ENCODE results near the gene CES4A. TPM values are rescaled to one million over a fixed set of nuclear protein-coding genes. Genes with fewer than 3 reads are reported as not detected.
"Not testable (repeated sequence)": the region's sequence is repeated elsewhere in the genome, so short reads cannot be mapped to it uniquely, and the experiment has no call there.

Gene CES4A
- polyA plus RNA-seq (2012; ENCODE audit: insufficient read depth, insufficient read length): not detected

DNA sequence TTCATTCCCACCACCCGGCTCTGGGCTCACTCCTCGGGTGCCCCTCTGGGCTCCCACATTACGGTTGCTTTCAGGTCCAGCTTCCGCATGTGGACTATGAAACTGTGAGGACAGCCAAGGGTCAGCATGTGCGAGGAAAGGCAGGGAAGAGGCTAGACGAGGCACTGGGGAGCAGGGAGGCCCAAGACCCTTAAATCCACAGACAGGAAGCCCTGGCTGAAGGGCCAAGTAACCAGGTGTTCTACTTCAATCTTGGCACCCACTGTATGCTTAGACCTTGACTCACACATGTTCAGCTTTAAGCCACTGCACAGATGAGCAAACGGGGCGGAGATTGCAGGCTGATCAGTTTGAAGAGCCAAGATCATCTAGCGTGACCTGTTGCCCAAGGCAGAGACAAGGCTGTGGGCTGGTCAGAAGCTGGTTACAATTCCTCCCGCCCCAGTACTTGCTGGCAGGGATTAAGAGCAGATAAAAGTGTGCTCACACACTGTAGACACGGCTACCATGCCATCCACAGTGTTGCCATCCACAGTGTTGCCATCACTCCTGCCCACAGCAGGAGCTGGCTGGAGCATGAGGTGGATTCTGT is at the start of gene CES4A:
TSS of gene CES4A (plus strand) at position 393 of the 592 bp plus-strand sequence. CDS start at position 577, 184 bp downstream.
- no peak for DNase-seq (ENCODE audit: low read depth, low spot score)
- no peak within 1 kb of the TSS for H3K4me3 ChIP-seq (ENCODE audit: low read length)

DNA sequence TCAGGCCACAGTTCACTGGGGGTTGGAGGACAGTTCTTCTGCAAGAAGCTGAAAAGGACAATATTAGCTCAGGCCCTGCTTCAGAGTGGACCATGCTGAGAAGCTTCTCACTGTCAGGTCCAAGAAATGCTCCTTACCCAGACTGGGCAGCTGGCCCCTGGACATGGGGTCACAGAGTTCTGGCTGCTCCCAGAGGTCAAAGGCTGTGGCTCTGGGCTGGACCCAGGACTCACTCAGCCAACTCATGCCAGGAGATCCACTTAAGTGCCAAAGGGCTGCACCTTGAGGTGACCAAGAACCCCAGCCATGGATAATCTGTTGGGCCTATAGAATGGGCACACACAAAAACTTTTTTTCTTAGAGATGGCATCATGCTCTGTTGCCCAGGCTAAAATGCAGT is 49.0 kb upstream of the CES4A start:
- no peak overlapping the region for H3K4me3 ChIP-seq (ENCODE audit: low read length)
- DNase-seq (ENCODE audit: low read depth, low spot score): no peak

- no peak overlapping the region for H3K4me3 ChIP-seq (ENCODE audit: low read length)
- no peak for DNase-seq (ENCODE audit: low read depth, low spot score)
Measured at GRCh38 chr16:66940236-66940635, 48.2 kb upstream of the CES4A start.

DNA sequence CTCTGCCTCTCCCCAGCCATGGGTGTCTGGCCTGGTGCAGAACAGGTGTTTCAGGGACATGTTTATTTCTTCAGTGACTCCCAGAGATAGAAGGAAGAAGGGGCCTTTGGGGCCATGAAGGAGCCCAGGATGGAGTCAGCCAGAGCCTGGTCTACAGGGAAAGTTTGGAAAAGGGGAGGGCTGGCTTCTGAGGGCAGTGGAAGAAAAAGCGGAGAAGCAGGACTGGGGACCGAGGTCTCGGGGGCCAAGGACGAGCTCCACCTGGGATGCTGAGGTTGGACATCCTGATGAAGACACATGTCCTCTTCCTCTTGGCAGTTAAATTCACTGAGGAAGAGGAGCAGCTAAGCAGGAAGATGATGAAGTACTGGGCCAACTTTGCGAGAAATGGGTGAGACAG is 45.4 kb upstream of the CES4A start:
- no peak for DNase-seq (ENCODE audit: low read depth, low spot score)
- H3K4me3 ChIP-seq (ENCODE audit: low read length): no peak overlapping the region

GRCh38 chr16:66943426-66944053 is 44.8 kb upstream of the CES4A start:
- DNase-seq (ENCODE audit: low read depth, low spot score): no peak

GRCh38 chr16:66944054-66944441 is 44.3 kb upstream of the CES4A start:
- no peak overlapping the region for H3K4me3 ChIP-seq (ENCODE audit: low read length)
- DNase-seq (ENCODE audit: low read depth, low spot score): no peak

More at GRCh38 chr16:66943426-66944053, 44.8 kb upstream of the CES4A start:
- no peak overlapping the region for H3K4me3 ChIP-seq (ENCODE audit: low read length)

DNA sequence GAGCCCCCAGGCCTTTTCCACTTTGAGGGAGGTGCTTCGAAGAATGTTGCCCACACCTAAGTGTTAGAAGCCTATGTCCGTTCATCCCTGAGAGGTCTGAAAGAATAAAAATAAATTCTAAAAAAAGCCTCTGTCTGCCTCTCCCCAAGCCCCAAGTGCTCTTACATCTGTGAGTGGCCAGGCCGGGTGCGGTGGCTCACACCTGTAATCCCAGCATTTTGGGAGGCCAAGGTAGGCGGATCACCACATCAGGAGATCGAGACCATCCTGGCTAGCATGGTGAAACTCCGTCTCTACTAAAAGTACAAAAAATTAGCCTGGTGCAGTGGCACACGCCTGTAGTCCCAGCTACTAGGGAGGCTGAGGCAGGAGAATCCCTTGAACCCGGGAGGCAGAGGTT is 43.4 kb upstream of the CES4A start:
- DNase-seq (ENCODE audit: low read depth, low spot score); H3K4me3 ChIP-seq (ENCODE audit: low read length): not testable (repeated sequence)

- DNase-seq (ENCODE audit: low read depth, low spot score): no peak
- no peak overlapping the region for H3K4me3 ChIP-seq (ENCODE audit: low read length)
Measured at GRCh38 chr16:66945939-66946338, 42.5 kb upstream of the CES4A start.

- no peak for DNase-seq (ENCODE audit: low read depth, low spot score)
- H3K4me3 ChIP-seq (ENCODE audit: low read length): no peak overlapping the region
Measured at GRCh38 chr16:66946541-66946940, 41.8 kb upstream of the CES4A start.

DNA sequence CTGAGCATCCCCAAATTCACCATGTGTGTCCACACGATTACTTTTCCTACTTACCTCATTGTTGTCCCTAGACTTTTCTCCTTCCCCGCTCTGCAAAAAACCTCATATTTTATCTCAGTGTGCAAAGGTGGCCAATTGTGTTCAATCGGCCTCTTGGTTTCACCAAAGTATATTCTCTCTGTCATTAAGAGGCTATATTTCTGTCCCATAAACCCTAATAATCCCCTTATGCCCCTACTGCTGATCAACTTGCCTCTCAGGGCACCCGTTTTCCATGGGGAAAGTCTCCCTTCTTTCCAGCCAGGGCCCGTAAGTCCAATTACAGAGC is 41.5 kb upstream of the CES4A start:
- DNase-seq (ENCODE audit: low read depth, low spot score): no peak
- H3K4me3 ChIP-seq (ENCODE audit: low read length): no peak overlapping the region

DNA sequence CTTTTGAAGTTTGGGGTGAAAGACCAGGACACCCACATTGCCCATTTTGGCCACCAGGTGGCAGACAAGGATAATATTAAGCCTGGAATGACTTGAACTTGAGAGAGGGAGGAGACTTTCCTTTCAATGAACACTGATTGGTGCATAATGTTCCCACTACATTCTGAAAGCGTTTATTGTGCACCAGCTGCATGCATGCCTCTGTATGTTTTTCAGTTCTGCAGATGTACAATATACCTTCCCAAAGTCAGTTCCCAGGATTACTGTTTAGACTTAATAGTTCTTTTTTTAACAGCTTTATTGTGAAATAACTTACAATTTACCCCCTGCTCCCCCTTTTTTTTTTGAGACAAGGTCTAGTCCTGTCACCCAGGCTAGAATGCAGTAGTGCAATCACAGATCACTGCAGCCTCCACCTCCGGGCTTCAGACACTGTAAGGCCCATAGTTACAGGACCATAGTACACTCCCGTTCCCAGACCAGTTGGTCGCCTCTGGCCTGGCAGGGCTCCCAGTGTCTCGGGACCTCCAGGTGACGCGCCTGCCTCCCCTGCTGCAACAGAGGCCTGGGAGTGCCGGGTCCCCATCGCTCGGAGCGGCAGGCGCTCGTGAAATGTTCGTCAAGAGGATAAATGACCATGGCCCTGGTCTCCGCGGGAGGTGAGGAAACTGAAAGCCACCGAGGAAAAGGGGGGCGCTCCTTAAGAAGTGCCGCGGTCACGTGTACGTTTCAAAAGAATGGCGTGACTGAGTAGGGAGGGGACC is 40.9 kb upstream of the CES4A start:
- peak; percentile 81 for DNase-seq (ENCODE audit: low read depth, low spot score)
- no peak overlapping the region for H3K4me3 ChIP-seq (ENCODE audit: low read length)

GRCh38 chr16:66948134-66948836 is 40.1 kb upstream of the CES4A start:
- H3K4me3 ChIP-seq (ENCODE audit: low read length): no peak overlapping the region
- DNase-seq (ENCODE audit: low read depth, low spot score): no peak

- no peak overlapping the region for H3K4me3 ChIP-seq (ENCODE audit: low read length)
- no peak for DNase-seq (ENCODE audit: low read depth, low spot score)
Measured at GRCh38 chr16:66948837-66949225, 39.6 kb upstream of the CES4A start.

GRCh38 chr16:66949472-66949871 is 38.9 kb upstream of the CES4A start:
- no peak overlapping the region for H3K4me3 ChIP-seq (ENCODE audit: low read length)
- DNase-seq (ENCODE audit: low read depth, low spot score): no peak

DNA sequence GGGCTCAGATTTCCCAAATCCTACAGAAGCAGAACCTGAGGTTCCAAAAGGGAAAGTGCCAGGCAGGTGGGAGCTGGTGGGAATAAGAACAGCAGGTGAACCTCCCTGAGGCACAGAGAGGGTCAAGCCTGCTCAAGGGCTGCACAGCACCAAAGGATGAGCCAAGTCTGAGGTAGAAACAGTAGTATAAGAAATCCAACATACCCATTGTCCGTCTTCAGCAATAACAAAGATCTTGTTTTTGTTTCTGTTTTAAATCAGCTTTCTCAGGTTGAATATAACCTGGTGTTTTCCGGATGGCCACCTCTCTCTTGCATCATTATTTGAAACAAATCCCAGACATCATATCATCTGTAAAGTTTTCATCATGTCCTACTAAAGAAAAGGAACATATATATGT is 38.0 kb upstream of the CES4A start:
- DNase-seq (ENCODE audit: low read depth, low spot score): no peak
- no peak overlapping the region for H3K4me3 ChIP-seq (ENCODE audit: low read length)

GRCh38 chr16:66950971-66951790 is 37.2 kb upstream of the CES4A start:
- H3K4me3 ChIP-seq (ENCODE audit: low read length): no peak overlapping the region
- DNase-seq (ENCODE audit: low read depth, low spot score): no peak

GRCh38 chr16:66952430-66953110 is 35.8 kb upstream of the CES4A start:
- no peak for DNase-seq (ENCODE audit: low read depth, low spot score)
- no peak overlapping the region for H3K4me3 ChIP-seq (ENCODE audit: low read length)

GRCh38 chr16:66953462-66954096 is 34.8 kb upstream of the CES4A start:
- DNase-seq (ENCODE audit: low read depth, low spot score): no peak
- no peak overlapping the region for H3K4me3 ChIP-seq (ENCODE audit: low read length)

Data from Jurkat, Clone E6-1 (cell line).